PFSK-1 (cell line): ENCODE results near the gene PLA2R1.

Source experiments
- FOXP2 ChIP-seq: optimal IDR thresholded peaks from 2 replicates; pipeline ENCODE3; 2011; ENCODE audit warnings: borderline replicate concordance, control low read depth, inconsistent platforms; ENCODE audit not compliant: insufficient read depth; ENCODE audit errors: extremely low read length, extremely low read depth
- POLR2AphosphoS5 ChIP-seq: IDR thresholded peaks from 2 replicates; pipeline ENCODE4 v1.6.1; 2012; ENCODE audit warnings: low read depth, mild to moderate bottlenecking, control low read depth, low read length, moderate library complexity
- SIN3A ChIP-seq: IDR thresholded peaks from 2 replicates; pipeline ENCODE4 v1.6.1; 2012; ENCODE audit warnings: mild to moderate bottlenecking, low read length, moderate library complexity, borderline replicate concordance; ENCODE audit not compliant: insufficient read depth
- TAF1 ChIP-seq: IDR thresholded peaks from 2 replicates; pipeline ENCODE4 v1.6.1; 2012; ENCODE audit warnings: low read length, control low read depth, borderline replicate concordance; ENCODE audit not compliant: insufficient read depth
- TF ChIP-seq, protein P1 (sequence below), 2 experiments: IDR thresholded peaks; 2 replicates each; pipeline versions ENCODE4 v1.6.1 to v1.8.0; 2011 to 2012; ENCODE audit warnings: low read depth in 2 of 2, low read length in 2 of 2, control low read depth in 1 of 2, inconsistent platforms in 1 of 2, mild to moderate bottlenecking in 1 of 2, moderate library complexity in 1 of 2; ENCODE audit not compliant: insufficient read depth in 1 of 2

Gene PLA2R1

GRCh38 chr2:160035125-160035524 lies 27.3 kb downstream of the PLA2R1 start:
- TF ChIP-seq SIN3A (no peak), FOXP2 (no peak), POLR2AphosphoS5 (no peak), TAF1 (no peak)
- TF ChIP-seq, protein P1, sequence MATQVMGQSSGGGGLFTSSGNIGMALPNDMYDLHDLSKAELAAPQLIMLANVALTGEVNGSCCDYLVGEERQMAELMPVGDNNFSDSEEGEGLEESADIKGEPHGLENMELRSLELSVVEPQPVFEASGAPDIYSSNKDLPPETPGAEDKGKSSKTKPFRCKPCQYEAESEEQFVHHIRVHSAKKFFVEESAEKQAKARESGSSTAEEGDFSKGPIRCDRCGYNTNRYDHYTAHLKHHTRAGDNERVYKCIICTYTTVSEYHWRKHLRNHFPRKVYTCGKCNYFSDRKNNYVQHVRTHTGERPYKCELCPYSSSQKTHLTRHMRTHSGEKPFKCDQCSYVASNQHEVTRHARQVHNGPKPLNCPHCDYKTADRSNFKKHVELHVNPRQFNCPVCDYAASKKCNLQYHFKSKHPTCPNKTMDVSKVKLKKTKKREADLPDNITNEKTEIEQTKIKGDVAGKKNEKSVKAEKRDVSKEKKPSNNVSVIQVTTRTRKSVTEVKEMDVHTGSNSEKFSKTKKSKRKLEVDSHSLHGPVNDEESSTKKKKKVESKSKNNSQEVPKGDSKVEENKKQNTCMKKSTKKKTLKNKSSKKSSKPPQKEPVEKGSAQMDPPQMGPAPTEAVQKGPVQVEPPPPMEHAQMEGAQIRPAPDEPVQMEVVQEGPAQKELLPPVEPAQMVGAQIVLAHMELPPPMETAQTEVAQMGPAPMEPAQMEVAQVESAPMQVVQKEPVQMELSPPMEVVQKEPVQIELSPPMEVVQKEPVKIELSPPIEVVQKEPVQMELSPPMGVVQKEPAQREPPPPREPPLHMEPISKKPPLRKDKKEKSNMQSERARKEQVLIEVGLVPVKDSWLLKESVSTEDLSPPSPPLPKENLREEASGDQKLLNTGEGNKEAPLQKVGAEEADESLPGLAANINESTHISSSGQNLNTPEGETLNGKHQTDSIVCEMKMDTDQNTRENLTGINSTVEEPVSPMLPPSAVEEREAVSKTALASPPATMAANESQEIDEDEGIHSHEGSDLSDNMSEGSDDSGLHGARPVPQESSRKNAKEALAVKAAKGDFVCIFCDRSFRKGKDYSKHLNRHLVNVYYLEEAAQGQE (IDR thresholded peaks at IDR 0.05; ENCODE audit: insufficient read depth in 1 of 2, low read depth in 2 of 2, low read length in 2 of 2), result no peak

GRCh38 chr2:160034396-160034795 lies 28.0 kb downstream of the PLA2R1 start:
- TF ChIP-seq, protein P1 (IDR thresholded peaks at IDR 0.05; ENCODE audit: insufficient read depth in 1 of 2, low read depth in 2 of 2, low read length in 2 of 2), result no peak

GRCh38 chr2:160033732-160034392 lies 28.6 kb downstream of the PLA2R1 start:
- TF ChIP-seq FOXP2, result no peak

DNA sequence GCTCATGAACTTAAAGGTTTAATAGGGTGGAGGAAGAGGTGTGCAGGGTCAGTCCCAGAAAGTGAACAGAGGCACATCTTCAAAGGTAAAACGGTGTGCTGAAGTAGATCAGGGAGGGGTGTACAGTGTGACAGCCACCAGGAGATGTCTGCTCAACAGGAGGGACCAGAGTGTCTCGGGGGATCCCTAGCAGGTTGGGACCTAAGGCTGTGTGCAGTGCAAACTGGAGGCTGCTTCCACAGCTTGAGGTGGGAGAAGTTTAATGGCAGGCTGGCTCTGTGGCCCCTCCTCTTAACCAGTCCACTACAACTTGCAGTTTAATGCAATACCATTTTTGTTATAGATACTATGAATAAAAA lies 33.2 kb downstream of the PLA2R1 start:
- TF ChIP-seq SIN3A, result no peak
- TF ChIP-seq, protein P1 (IDR thresholded peaks at IDR 0.05; ENCODE audit: insufficient read depth in 1 of 2, low read depth in 2 of 2, low read length in 2 of 2), result no peak
- TF ChIP-seq POLR2AphosphoS5, result no peak
- TF ChIP-seq TAF1, result no peak
- TF ChIP-seq FOXP2, result no peak

GRCh38 chr2:160028431-160029269 lies 33.8 kb downstream of the PLA2R1 start:
- TF ChIP-seq POLR2AphosphoS5 (no peak), FOXP2 (no peak), SIN3A (no peak), TAF1 (no peak)
- TF ChIP-seq, protein P1 (IDR thresholded peaks at IDR 0.05; ENCODE audit: insufficient read depth in 1 of 2, low read depth in 2 of 2, low read length in 2 of 2), result no peak
